COLO668 (cell line): ENCODE results near the gene CRHR1.

Experiments used
- DNase-seq: peaks from one replicate; lab custom pipeline; 2025; ENCODE audit not compliant: unreplicated experiment; lab: John Stamatoyannopoulos, UW

CRHR1 gene

DNA sequence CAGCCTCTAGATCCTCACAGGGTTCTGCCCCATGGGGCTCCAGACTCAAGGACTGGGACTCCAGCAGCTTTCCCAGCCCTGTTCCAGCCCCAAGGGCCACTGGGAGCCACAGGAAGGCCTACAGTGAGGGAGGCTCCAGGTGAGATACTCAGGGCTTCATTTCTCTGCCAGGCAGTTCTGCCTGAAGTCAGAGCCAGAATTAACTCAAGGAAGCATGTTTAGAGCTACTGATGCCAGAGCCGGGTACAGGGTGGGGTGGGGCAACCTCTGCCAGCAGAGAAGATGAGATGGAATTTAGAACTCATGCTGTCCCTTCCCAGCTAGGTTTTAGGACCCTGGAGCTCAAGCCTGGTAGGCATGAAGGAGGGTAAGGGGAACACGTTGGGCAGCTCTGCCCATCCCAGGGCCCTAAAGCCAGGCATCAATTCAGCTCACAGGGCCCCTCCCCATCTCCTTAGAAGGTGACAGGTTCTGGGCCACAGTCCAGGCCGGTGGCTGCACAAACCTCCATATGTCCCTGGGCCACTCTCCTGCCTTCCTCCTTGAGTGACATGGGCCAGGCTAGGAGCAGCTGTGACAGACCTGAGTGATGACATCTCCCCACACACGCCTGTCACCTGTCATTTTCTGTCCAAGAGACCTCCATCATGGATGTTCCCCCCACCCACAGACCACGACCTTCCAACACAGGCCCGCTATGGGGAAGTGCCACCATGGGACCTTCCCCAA lies 36.1 kb downstream of the CRHR1 start:
- DNase-seq = no peak

DNA sequence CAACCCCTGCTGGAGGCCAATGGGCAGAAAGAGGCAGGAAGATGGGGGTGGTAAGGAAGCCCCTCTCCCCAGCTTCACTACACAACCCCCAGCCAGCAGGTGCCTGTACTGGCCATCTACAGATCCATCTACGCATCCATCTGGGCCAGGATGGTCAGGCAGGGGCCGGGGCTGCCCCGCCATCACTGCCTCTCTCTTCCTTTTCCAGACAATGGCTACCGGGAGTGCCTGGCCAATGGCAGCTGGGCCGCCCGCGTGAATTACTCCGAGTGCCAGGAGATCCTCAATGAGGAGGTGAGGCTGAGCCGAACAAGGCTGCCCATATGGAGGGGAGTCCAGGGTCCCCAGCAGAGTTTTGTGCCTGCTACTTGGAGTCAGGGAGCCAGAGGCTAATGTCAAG lies 37.0 kb downstream of the CRHR1 start:
- DNase-seq = no peak

DNA sequence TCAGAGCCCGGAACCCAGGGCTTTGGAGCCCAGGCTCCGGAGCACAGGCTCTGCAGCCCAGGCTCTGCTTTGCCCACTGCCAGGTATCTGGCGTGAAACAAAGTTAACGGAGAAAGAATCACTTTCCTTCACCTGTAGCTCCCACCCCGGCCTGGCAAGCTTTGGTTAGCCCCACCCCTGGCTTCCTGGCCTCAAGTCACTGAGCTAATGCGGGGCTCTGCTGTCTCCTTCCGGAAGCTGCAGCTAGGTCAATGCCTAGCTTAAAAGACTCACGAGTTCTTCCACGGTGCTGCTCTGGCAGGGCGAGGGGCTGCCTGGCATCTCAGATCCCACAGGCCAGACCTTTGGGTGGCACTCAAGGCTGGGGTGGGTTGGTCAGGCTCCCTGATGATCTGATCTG lies 39.5 kb downstream of the CRHR1 start:
- DNase-seq = no peak

DNA sequence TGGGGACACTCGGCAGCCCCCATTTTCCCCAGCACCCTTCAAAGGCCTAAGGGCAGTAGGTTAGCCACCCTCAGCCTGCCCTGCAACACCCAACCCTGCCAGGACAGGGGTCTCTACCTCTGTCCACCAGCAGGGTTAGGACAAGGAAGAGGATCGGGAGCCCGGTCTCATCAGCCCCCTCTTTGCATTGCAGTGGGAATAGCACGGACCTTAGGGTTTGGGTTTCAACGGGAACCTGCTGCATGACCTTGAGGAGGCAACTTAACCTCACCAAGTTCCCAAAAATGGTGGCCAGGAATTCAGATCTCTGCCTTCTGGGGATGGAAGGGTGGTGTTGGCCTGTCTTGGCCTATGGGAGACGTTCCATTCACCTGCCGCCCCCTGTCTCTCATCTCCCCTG lies 40.4 kb downstream of the CRHR1 start:
- DNase-seq = no peak

DNA sequence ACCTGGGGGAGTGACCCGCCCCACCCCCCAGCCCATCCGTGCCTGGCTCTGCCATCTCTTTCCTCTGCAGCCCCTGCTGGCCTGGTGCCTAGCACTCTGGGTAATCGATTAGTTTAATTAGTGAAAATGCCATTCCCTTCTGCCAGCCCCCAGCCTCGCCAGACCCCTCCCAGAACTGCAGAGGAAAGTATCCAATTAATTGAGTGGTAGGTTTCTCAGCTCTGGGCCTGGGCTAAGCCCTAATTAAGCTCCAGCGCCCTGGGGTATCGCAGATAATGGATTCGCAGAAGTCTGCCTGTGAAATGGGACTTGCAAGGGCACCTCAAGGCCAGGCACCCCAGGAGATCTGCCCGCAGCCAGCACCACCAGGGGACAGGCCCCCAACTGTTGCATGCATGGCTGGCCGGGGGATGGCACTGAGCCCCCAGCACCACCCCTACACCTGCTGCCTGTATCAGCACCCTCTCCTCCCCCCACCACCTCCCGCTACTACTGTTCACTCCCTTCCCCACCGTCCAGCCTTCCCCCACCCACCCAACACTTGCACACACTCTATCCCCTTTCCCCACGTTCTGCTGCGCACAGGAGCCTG lies 40.9 kb downstream of the CRHR1 start:
- no peak for DNase-seq

DNA sequence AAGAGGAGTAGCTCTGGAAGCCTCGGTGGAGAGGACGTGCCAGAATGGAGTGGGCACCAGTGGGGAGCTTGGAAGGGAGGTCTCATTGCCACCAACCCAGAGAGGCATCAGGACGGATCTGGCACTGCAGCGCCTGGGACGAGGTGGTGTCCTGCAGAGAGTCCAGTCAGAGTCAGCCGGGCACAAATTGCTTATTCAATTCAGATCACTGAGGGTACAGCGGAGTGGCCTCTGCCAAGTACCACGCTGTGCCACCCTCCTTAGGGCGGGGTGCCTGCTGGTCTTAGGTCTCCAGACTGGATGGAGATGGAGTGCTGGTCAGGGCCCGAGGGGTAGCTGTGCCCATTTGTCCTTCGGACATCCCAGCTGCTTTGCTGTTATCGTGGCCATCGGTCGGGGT lies 41.7 kb downstream of the CRHR1 start:
- no peak for DNase-seq

DNA sequence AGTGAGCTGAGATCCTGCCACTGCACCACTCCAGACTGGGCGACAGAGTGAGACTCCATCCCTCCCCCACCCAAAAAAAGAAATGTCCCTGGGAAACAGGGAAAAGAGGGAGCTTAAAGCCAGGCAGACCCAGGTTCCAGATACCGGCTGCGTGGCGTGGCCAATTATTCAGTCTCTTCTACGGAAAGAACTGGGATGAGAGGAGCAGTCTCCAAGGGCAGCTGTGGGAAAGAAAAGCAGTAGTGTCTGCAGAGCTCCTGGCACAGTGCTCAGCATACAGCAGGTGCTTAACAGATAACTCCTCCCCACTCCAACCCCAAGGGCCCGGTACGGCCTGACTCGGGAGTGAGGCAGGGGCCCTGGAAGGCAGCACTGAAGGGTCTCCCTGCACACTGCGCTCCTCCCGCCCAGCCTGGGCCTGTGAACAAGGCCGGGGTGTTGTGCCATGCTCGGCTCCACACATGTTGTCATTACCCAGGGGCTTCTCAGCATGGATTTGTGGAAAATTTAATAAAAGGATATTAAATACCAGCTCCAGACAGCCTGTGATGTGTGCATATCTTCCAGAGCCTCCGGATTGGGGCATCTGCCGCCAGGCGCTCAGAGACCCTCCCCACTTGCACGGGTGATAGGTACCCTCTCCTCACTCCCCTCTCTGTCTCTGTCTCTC lies 42.9 kb downstream of the CRHR1 start:
- no peak for DNase-seq

DNA sequence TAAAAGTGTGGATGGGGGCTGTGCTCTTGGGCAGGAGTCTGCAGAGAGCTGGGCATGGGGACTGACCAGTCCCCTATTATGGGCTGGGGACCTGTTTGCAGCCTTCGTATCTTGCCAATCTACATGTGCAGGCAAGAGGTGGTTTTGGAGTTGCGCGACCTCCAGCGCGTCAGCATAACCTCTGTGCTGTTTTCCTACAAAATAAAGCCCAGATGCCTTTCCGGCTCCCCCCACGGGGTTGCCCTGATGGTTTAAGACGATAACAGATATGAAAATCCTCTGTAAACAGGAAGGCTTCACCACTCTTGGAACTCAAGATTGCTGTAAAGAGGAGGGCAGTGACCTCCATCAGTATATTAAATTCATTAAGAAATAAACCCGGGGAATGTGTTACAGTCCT lies 44.1 kb downstream of the CRHR1 start:
- no peak for DNase-seq

DNA sequence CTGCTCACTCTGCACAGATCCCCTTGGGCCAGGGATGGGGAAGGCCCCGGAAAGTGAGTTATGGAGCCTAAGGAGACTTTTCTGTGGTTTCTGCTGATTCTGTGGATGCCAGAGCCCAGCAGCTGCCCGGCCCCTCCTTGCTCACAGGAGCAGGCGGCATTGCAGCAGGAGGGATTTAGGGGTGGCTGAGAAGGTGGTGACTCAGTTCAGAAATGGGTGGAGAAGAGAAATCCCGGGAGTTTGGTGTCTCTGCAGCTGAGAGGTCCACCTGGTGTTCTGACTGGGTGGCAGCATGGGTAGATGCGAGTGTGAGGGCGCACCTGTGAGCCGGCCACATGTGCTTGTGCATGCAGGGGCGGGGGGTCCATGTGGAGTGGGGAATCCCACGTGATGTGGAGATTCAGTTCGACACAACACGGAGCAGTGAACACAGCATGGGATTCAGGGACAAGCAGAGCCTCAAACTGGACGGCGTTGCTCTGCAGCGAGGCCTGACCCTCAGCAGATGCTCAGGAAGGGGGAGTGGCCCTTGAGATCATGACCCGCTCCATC lies 44.5 kb downstream of the CRHR1 start:
- no peak for DNase-seq

DNA sequence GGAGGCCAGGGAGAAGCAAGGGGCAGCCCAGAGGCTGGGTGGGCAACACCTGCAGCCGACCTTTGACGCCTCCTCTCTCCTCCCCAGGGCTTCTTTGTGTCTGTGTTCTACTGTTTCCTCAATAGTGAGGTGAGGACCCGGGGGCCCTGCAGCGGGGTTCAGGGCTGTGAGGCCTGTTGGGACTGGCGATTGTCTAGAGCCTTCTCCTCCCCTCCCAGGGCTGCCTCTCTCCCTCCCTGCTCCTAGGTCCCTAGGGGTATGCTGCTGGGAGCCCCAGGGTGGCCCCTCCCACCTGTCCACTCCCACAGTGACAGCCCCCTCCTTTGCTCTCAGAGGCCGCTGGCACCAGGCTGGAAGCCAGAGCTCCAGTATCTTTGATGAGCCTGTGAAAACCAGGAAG lies 49.8 kb downstream of the CRHR1 start:
- DNase-seq = no peak

DNA sequence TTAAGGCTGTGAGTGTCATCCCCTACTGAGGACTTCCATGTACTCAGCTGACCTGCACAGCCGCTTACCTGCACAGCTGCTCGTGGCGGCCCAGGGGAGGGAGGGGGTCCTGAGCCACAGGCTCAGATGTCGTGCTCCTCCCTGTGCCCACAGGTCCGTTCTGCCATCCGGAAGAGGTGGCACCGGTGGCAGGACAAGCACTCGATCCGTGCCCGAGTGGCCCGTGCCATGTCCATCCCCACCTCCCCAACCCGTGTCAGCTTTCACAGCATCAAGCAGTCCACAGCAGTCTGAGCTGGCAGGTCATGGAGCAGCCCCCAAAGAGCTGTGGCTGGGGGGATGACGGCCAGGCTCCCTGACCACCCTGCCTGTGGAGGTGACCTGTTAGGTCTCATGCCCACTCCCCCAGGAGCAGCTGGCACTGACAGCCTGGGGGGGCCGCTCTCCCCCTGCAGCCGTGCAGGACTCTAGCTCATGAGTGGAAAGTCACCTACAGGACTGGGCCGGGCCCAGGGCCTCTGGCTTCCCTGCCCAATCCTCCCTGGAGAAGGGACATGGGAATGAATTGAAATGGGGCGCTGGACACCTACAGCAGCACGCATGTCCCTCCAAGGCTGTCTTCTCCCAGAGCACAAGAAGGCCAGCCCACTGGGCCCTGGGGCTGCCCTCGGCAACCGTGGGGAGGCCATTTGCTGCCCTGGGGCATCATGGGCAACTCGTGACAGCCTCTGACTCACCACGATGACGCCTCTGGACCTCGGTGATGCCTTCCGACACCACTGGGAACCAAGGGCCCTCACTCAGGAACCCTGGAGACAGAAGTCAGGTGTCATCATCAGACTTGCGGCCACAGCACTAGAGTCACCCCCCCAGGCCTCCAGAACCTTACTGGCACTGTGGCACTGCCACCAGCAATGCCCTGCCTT lies 50.6 kb downstream of the CRHR1 start:
- DNase-seq = no peak

DNA sequence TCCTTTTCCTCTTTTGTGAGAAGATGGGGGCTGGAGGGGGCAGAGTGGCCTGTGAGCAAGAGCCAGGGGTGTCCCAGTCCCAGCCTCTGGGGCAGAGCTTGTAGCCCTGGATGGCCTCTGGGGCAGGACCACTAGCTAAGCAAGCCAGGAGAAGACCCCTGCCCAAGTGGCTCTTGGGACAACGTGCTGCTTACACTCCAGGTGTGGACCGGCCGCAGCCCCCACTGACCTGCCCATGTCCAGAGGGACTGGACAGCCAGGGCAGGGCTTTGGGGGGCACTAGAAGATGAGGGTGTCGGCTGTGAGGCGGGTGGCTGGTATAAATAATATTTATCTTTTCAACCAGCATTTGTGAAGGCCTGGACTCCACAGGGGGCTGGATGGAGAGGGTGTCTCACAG lies 51.4 kb downstream of the CRHR1 start:
- no peak for DNase-seq

DNA sequence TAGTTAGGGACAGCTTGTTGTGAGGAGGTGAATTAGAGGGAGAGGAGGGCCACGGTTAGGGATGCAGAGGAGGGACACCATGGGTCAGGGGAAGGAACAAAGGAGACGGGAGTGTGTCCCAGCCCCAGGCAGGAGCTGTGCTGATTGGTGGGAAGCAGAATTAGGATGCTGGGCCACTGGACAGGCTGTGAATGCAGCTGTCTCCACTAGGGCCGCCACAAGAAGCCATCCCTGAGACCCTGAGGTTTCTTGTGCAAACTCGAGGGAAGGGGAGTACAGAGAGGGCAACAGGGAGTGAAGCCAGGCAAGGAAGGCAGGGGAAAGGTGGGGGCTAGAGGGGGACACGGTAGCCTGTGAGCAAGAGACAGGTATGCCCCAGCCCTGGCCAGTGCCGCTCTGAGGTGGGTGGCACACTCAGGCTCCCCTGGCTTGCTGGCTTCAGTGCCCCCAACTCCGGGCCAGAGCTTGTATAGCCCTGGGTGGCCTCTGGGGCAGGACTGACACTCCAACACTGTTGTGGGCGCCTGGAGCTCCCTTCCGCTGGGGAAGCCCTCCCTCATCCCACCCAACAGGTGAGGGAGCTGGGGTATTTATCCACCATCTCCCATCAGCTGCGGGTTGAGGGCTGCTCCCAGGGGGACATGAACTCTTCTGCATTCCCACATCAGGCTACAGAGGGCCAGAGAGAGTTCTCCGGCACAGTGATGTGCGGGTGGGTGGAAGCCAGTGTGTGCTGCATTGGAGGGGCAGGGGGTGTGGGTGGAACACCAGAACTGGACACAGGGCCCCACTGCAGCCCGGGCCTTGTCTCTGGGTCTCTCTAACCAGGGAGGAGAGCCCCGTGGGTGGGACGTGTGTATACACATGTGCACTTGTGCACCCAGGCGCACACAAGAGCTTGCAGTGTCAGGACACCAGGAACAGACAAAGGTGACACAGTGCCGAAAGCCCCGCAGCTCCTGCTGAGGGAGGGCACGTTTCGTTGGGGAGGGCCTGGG lies 52.2 kb downstream of the CRHR1 start:
- no peak for DNase-seq

DNA sequence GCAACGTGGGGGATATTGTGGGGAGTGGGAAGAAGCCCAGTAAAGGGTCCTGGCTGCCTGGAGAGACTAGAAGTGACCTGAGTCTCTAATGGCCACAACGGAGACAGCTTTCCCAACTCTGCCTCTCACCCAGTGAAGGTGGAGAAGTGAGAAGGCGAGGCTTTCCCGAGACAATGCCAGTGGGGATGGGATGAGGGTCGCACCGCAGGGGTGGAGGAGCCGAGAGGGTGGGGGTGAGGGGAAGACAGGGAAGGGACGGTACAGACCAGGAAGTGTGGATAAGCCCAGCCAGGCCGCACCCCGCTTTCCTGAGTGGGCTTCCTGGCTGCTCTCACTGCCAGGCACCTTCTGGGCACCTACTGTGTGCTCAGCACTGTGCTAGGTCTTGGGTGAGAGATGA lies 53.1 kb downstream of the CRHR1 start:
- no peak for DNase-seq

DNA sequence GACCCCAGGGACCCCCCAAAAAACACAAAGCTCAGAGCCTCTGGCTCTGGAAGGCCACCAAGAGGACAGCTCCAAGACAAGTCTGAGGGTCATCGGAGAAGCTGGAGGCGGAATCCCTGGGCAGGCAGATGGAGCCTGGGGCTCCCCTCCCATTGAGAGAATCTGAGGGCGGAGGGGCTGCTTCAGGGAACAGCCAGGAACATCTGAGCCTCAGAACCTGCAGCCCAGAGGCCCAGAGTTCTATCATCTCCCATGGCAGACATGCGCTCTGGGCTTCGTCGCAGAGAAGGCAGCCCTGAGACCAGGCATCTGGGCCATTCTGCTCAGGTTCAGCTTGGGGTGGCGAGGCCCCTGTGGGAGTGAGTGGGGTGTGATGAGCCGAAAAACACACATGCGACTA lies 53.5 kb downstream of the CRHR1 start:
- no peak for DNase-seq

DNA sequence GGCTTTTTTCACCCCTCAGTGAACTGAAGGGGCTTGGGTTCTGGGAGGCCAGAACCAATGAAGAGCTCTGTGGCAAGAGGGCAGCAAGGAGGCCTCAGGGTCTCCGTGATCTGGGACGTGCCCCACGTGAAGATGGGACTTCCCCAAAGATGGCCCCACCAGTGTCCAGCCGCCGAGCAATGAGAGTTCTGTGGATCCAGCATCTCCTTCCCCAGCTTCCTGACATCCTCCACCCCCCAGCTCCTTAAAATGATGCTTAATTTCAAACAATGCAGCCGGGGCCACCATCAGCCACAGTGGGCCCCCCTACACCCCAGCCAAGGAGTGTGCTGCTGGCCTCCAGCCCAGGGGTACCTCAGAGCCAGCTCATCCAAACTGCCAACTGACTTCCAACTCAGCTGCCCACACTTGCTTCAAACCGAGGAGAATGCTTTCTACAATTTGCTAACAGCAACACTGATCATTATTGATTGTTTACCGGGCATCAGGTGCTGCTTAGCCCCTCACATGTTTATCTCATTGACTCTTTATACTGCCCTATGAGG lies 54.7 kb downstream of the CRHR1 start:
- no peak for DNase-seq

DNA sequence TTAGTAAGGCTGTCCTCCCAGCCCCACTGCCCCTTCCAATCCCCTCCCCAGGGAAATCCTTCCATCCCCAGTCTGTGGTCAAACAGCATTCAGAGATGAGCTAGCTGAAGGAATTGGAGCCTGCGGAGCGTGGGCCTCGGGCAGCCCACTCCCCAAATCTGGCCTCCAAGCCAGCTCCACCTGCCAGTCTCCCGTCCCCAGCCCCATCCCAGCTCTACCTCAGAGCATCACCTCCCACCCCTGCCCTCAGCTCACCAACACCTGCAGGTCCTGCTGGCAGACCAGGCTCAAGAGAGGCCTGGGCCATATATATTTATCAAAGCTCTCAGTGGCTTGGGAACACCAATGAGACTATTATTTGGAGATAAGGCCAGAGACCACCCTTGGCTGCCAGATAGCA lies 55.3 kb downstream of the CRHR1 start:
- no peak for DNase-seq

DNA sequence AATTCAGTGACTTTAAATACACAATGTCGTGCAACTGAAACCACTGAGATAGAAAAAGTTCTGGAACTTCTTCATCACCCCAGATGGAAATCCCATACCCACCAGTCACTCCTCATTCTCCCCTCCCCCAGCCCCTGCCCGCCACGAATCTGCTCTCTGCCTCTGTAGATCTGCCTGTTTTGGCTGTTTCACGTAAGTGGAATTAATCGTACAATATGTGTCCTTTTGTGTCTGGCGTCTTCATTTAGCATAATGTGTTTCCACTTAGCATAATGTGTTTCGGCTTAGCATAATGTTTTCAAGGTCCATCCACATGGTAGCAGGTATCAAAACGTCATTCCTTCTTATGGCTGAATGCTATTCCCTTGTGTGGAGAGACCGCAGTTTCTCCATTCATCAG lies 57.1 kb downstream of the CRHR1 start:
- DNase-seq = no peak

DNA sequence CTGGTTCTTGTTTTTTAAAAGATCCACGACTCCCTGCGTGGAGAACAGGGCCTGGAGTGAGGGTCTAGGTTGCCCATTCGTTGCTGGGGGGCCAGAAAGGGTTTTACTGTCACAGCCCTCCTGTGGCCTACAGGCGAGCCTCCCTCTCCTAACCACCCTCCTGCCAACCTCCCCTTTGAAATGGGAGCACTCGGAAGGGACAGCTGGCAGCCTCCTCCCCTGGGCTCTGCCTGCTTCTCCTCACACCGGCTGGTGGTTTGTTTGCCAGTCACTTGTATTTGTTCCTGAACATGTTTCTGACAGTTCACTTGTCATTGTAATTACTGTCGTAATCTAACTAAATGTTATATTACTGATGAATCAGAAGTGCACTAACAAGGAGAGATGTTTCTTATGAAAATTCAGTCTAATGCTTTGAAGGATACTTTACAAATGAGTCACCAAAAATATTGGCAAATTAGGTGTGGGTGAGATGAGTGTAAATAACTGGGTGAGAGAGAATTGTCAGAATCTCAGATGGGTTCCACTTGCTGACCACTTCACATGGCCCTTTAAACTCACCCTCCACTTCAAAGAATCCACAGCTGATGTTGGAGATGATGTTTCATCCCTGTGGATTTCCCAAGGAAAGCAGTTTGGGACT lies 57.9 kb downstream of the CRHR1 start:
- DNase-seq = peak; percentile 25
